HepG2 (cell line): ENCODE measurements around the gene TWIST2.

Experiments
- HCFC1 ChIP-seq: fragments of 150-350 bp; IDR thresholded peaks from 2 replicates; pipeline ENCODE4 v1.6.1; 2014; ENCODE audit warnings: low read depth, low read length
- POLR2A ChIP-seq, 2 experiments: IDR thresholded peaks; 2 replicates each; pipeline ENCODE4 v1.6.1; 2011; ENCODE audit warnings: low read depth in 2 of 2, low read length in 2 of 2, mild to moderate bottlenecking in 1 of 2, moderate library complexity in 1 of 2; ENCODE audit not compliant: insufficient read depth in 1 of 2
- RARA ChIP-seq: IDR thresholded peaks from 2 replicates; pipeline ENCODE4 v1.6.1; 2016; ENCODE audit warnings: missing genetic modification reagents, missing compliant biosample characterization
- RNF2 ChIP-seq: fragments of 450-650 bp; conservative IDR thresholded peaks from 2 replicates; pipeline ENCODE4 v1.6.1; 2016; ENCODE audit warnings: low read depth
- SP5 ChIP-seq: IDR thresholded peaks from 2 replicates; pipeline ENCODE4 v1.6.1; 2016; ENCODE audit warnings: low read depth, borderline replicate concordance
- U2AF2 ChIP-seq: fragments of 200-400 bp; formaldehyde crosslinking; IDR thresholded peaks from 2 replicates; pipeline ENCODE4 v1.6.1; 2017; ENCODE audit warnings: low read depth, mild to moderate bottlenecking, low read length
- YY1 ChIP-seq: IDR thresholded peaks from 2 replicates; pipeline ENCODE4 v1.6.1; 2011; ENCODE audit warnings: low read length, low read depth, moderate library complexity, mild to moderate bottlenecking; ENCODE audit not compliant: insufficient read depth, insufficient replicate concordance
- ZNF33B ChIP-seq: sonication (generic); formaldehyde crosslinking; IDR thresholded peaks from 2 replicates; pipeline ENCODE4 v1.5.1; 2020; ENCODE audit warnings: mild to moderate bottlenecking, missing genetic modification reagents
- ZNF670 ChIP-seq: sonication (generic); formaldehyde crosslinking; IDR thresholded peaks from 2 replicates; pipeline ENCODE4 v1.8.0; 2022; ENCODE audit warnings: mild to moderate bottlenecking, missing genetic modification reagents, borderline replicate concordance
- ZNF75D ChIP-seq: sonication (generic); formaldehyde crosslinking; IDR thresholded peaks from 2 replicates; pipeline ENCODE4 v1.8.1; 2023; ENCODE audit warnings: missing genetic modification reagents, mild to moderate bottlenecking, borderline replicate concordance
- TF ChIP-seq, protein P1 (sequence below): sonication (generic); formaldehyde crosslinking; IDR thresholded peaks from 2 replicates; pipeline ENCODE4 v1.5.0; 2020; ENCODE audit warnings: mild to moderate bottlenecking, missing genetic modification reagents, moderate library complexity

DNA sequence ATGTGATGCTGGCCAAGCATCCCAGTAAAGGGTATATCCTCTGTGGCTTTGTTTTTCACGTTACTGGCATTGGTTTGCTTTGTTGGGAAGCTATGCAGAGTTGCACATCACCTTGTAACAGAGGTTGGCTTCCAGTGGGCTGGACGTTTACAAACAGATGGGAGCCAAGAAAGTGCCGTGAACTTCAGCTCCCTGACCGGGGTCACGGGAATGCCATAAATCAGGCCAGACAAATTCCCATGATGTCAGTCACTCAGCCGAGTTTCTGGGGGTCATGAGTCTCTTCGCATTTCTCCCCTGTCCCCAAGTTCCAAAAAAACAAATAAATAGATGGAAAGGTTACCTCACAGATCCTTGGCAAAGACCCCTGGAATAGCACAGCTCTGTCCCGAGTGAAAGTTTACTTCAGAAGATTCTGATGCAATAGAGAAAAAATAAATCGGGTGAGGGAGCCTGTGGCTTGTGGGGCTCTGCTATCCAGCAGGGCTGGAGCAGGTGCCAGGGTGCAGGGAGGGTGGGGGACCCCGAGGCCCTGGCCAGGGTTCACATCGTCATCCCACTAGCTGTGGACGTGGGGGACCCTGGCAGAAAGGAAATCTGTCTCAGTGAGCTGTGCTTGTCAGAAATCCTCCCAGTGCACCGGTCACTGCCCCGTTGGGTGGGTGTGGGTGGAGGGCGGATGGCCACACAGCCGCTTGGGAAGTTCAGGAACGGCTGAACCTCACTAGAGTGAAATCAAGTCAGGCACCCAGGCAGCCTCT, 27.8 kb downstream of the TWIST2 start:
- TF ChIP-seq, protein P1, sequence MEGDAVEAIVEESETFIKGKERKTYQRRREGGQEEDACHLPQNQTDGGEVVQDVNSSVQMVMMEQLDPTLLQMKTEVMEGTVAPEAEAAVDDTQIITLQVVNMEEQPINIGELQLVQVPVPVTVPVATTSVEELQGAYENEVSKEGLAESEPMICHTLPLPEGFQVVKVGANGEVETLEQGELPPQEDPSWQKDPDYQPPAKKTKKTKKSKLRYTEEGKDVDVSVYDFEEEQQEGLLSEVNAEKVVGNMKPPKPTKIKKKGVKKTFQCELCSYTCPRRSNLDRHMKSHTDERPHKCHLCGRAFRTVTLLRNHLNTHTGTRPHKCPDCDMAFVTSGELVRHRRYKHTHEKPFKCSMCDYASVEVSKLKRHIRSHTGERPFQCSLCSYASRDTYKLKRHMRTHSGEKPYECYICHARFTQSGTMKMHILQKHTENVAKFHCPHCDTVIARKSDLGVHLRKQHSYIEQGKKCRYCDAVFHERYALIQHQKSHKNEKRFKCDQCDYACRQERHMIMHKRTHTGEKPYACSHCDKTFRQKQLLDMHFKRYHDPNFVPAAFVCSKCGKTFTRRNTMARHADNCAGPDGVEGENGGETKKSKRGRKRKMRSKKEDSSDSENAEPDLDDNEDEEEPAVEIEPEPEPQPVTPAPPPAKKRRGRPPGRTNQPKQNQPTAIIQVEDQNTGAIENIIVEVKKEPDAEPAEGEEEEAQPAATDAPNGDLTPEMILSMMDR (CRISPR knock-in tag): no peak
- TF ChIP-seq POLR2A (IDR thresholded peaks at IDR 0.05; ENCODE audit: insufficient read depth in 1 of 2, low read depth in 2 of 2, low read length in 2 of 2): no peak
- no peak for TF ChIP-seq RNF2
- no peak for TF ChIP-seq ZNF670 (CRISPR knock-in tag)
- TF ChIP-seq RARA (CRISPR knock-in tag): no peak
- TF ChIP-seq HCFC1: no peak
- TF ChIP-seq ZNF75D (CRISPR knock-in tag): no peak
- TF ChIP-seq YY1: no peak
- no peak for TF ChIP-seq U2AF2
- TF ChIP-seq SP5 (CRISPR knock-in tag): no peak
- TF ChIP-seq ZNF33B: no peak
